GM19452 (cell line): ENCODE data around the gene KDF1.
"Not testable (repeated sequence)": the region's sequence is repeated elsewhere in the genome, so short reads cannot be mapped to it uniquely, and the experiment has no call there.

Source experiments
- ATAC-seq: cut with Tn5 transposase; IDR thresholded peaks from one replicate; pipeline ENCODE4 v1.9.1; 2021; ENCODE audit not compliant: unreplicated experiment

KDF1 gene

GRCh38 chr1:26994787-26995517, 34.7 kb upstream of the KDF1 start:
- no peak for ATAC-seq

DNA sequence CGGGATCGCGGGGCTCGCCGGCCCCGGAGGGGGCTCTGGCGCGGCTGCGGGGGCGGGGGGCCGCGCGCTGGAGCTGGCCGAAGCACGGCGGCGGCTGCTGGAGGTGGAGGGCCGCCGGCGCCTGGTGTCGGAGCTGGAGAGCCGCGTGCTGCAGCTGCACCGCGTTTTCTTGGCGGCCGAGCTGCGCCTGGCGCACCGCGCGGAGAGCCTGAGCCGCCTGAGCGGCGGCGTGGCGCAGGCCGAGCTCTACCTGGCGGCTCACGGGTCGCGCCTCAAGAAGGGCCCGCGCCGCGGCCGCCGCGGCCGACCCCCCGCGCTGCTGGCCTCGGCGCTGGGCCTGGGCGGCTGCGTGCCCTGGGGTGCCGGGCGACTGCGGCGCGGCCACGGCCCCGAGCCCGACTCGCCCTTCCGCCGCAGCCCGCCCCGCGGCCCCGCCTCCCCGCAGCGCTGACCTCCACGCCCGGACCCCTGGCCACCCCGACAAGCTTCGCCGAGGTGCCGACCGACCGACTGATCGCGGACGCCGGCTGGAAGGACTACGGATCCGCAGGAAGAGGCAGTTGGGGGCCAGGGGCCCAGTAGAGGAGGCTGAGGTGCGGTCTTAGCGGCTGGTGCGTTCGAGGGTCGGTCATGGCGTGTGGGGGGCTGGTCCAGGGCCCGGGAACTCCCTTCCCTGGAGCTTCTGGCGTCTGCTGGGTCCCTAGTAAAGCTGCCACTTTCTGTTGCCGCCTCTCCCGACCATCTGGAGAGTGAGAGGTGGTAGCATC, 33.9 kb upstream of the KDF1 start:
- no peak for ATAC-seq

DNA sequence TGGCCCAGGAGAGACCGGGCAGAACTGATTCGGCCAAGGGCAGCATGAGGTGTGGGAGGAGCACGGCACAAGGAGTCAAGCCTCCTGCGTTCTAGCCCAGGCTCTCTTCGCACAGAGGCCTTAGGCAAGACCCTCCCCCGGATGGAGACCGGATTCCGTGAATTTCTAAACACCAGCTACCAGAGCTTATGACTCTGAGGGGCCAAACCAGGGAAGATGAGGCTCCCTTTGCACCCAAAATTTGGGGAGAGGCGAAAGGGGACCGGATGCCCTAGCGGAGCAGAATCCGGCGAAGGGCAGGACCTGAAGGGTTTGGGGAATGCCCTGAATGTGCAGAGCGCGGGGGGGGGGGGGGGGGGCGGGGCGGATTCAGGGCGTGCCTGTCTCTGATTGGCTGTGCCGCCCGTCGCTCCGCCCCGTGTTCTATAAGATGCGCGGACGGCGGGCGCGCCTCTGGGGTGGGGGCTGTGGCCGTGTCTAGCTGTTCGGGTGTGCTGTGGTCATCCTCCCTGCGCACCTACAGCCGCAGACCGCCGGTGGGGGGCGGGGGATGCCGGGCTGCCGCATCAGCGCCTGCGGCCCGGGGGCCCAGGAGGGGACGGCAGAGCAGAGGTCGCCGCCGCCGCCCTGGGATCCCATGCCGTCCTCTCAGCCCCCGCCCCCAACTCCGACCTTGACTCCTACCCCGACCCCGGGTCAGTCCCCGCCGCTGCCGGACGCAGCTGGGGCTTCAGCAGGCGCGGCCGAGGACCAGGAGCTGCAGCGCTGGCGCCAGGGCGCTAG, 33.2 kb upstream of the KDF1 start, which contains the start of gene TRNP1:
TSS of gene TRNP1 (plus strand) at position 456 of the 783 bp plus-strand sequence. CDS start at position 551, 95 bp downstream.
- ATAC-seq, result peak; percentile 40

GRCh38 chr1:26991310-26992116, 31.2 kb upstream of the KDF1 start:
- no peak for ATAC-seq

DNA sequence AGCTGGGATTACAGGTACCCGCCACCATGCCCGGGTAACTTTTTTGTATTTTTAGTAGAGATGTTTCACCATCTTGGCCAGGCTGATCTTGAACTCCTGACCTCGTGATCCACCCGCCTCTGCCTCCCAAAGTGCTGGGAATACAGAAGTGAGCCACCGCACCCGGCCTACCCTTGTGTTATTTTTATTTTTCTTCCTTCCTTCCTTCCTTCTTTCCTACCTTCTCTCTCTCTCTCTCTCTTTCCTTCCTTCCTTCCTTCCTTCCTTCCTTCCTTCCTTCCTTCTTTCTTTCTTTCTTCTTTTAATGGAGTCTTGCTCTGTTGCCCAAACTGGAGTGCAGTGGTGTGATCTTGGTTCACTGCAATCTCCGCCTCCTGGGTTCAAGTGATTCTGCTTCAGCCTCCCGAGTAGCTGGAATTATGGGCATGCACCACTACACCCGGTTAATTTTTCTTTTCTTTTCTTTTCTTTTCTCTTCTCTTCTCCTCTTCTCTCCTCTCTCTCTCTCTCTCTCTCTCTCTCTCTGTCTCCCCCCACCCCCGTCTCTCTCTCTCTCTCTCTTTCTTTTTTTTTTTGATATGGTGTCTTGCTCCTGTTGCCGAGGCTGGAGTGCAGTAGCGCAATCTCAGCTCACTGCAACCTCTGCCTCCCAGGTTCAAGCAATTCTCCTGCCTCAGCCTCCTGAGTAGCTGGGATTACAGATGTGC, 29.3 kb upstream of the KDF1 start:
- not testable (repeated sequence) for ATAC-seq

DNA sequence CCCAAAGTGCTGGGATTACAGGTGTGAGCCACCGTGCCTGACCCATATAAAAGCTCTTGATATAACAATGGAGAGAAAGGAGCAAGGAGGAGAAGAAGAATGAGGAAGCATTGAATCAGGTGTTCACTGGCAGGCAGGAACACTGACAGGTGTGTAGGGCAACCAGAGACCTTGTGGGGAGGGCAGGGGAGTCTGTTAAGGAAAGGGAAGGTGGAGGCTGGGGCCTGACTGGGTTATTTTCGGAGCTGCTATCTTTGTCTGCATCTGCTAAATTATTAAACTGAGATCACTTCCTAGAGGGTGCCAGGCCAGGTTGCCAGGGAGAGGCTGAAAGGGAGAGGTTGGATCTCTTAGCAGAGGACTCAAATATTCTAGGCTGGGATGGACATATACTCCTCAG, 26.4 kb upstream of the KDF1 start:
- ATAC-seq, result no peak

- ATAC-seq, result no peak
These were observed 24.0 kb upstream of the KDF1 start for GRCh38 chr1:26984291-26984690.

- ATAC-seq, result no peak
These were observed 23.6 kb upstream of the KDF1 start for GRCh38 chr1:26983863-26984262.

- no peak for ATAC-seq
These were observed 21.0 kb upstream of the KDF1 start for GRCh38 chr1:26981146-26981846.

- ATAC-seq, result no peak
These were observed 18.6 kb upstream of the KDF1 start for GRCh38 chr1:26978901-26979300.

DNA sequence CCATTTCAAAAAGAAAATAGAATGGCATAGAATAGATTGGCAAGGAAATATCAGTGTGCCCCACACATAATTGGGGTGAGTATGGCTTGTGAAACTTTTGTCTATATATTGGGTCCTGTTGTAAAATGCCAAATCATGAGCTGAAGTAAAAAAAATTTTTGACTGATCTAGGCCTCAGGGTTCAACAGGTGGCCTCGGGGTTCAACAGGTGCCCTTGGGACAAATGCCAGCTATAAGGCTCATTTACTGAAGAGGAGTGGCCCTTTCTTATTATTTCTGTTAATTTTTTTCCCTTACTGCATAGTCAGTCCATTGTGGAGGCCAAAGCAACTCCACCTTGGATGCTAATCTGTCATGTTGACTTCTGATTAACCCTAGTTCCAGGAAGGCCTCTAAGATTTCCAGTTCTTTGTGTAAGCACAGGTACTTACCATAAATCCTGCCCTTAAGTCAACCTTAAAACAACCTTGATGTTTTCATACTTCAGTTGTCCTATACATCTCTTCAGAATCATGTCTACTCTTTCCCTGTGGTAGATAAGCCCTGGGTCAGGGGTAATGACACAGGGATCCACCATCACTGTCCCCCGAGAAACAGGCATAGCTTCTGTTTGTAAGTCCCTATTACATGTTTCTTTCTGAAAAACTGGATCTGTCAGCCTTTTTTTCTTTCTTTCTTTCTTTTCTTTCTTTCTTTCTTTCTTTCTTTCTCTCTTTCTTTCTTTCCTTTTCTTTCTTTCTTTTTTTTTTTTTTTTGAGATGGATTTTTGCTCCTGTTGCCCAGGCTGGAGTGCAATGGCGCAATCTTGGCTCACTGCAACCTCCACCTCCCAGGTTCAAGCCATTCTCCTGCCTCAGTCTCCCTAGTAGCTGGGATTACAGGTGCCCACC, 16.6 kb upstream of the KDF1 start:
- ATAC-seq, result no peak

- ATAC-seq, result no peak
These were observed 12.6 kb upstream of the KDF1 start for GRCh38 chr1:26972821-26973220.

GRCh38 chr1:26972390-26972789, 12.1 kb upstream of the KDF1 start:
- ATAC-seq, result no peak

- ATAC-seq, result no peak
These were observed 11.3 kb upstream of the KDF1 start for GRCh38 chr1:26971590-26971989.

DNA sequence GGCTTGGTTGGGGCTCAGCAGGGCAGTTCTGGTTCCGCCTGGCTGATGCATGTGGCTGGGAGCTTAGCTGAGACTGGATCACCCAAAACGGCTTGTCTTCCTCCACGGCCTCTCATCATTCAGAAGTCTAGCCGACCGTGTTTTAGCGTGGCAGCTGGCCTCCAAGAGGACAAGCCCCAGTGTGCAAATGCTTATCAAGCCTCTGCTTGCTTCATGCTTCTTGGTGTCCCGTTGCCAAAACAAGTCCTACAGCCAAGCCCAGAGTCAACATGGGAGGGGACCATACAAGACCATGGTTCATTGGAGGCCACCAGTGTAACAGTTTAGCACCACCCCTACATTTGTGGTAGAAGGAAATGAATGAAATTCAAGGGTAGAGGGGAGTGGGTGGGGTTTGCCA, 10.5 kb upstream of the KDF1 start:
- ATAC-seq, result no peak

GRCh38 chr1:26965628-26966027, 5.4 kb upstream of the KDF1 start:
- no peak for ATAC-seq

- ATAC-seq, result no peak
These were observed 4.9 kb upstream of the KDF1 start for GRCh38 chr1:26965213-26965612.

GRCh38 chr1:26961826-26962225, 1.6 kb upstream of the KDF1 start:
- ATAC-seq, result no peak

DNA sequence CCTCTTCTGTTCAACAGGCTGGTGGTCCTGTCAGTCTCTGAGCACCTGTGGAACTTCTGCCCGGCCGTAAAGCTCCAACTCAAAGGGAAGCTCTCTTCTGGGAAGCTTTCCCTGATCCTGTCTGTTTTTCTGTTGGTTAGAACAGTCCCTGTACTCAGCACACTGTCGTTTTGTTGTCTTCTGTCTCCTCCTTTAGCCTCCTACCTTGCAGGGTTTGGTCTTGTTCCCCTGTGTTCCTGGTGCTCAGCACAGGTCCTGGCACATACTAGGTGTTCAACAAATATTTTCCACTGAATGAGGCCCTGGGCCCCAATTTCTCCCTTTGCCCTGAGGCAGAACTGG, 328 bp upstream of the KDF1 start:
- ATAC-seq, result no peak
